ENCODE results near the gene KCNH1. TPM values are rescaled to one million over a fixed set of nuclear protein-coding genes. Genes with fewer than 3 reads are reported as not detected.
"Not testable (repeated sequence)": the region's sequence is repeated elsewhere in the genome, so short reads cannot be mapped to it uniquely, and the experiment has no call there.

KCNH1 gene
- polyA plus RNA-seq, 1 donor: 0.25 TPM

GRCh38 chr1:211013346-211014240 lies 120.4 kb downstream of the KCNH1 start:
- H3K36me3 ChIP-seq (ENCODE audit: control insufficient read depth, insufficient read depth, low read length): no peaks in the 10 kb centered on the region
- H3K27me3 ChIP-seq (ENCODE audit: control insufficient read depth, insufficient read depth, low read length): no peaks in the 10 kb centered on the region
- DNase-seq: no peak
- H3K27ac ChIP-seq (ENCODE audit: low read length): no peak overlapping the region
- no peaks in the 10 kb centered on the region for H3K4me1 ChIP-seq (ENCODE audit: control insufficient read depth, insufficient read depth, low read length)
- WGBS (ENCODE audit: insufficient coverage, low lambda C conversion rate): 80% methylated on average over 1 of the region's 7 CpGs
- no peak overlapping the region for H3K4me3 ChIP-seq (ENCODE audit: low read length)
- H3K9me3 ChIP-seq (ENCODE audit: control insufficient read depth, low read depth, low read length): no peaks in the 10 kb centered on the region

GRCh38 chr1:211011128-211011527 lies 122.8 kb downstream of the KCNH1 start:
- H3K36me3 ChIP-seq (ENCODE audit: control insufficient read depth, insufficient read depth, low read length); H3K9me3 ChIP-seq (ENCODE audit: control insufficient read depth, low read depth, low read length); DNase-seq; H3K27me3 ChIP-seq (ENCODE audit: control insufficient read depth, insufficient read depth, low read length); H3K4me1 ChIP-seq (ENCODE audit: control insufficient read depth, insufficient read depth, low read length); H3K27ac ChIP-seq (ENCODE audit: low read length); H3K4me3 ChIP-seq (ENCODE audit: low read length): not testable (repeated sequence)
- no CpG with 5 or more reads among the region's 1 CpG for WGBS (ENCODE audit: insufficient coverage, low lambda C conversion rate)

- DNase-seq: no peak
- no peaks in the 10 kb centered on the region for H3K4me1 ChIP-seq (ENCODE audit: control insufficient read depth, insufficient read depth, low read length)
- H3K4me3 ChIP-seq (ENCODE audit: low read length): no peak overlapping the region
- no peaks in the 10 kb centered on the region for H3K9me3 ChIP-seq (ENCODE audit: control insufficient read depth, low read depth, low read length)
- H3K27ac ChIP-seq (ENCODE audit: low read length): no peak overlapping the region
- no CpG with 5 or more reads among the region's 5 CpGs for WGBS (ENCODE audit: insufficient coverage, low lambda C conversion rate)
- no peaks in the 10 kb centered on the region for H3K36me3 ChIP-seq (ENCODE audit: control insufficient read depth, insufficient read depth, low read length)
- H3K27me3 ChIP-seq (ENCODE audit: control insufficient read depth, insufficient read depth, low read length): no peaks in the 10 kb centered on the region
These were observed 124.0 kb downstream of the KCNH1 start for GRCh38 chr1:211009944-211010343.

- WGBS (ENCODE audit: insufficient coverage, low lambda C conversion rate): 100% methylated on average over 1 of the region's 1 CpG
- H3K4me3 ChIP-seq (ENCODE audit: low read length): no peak overlapping the region
- no peaks in the 10 kb centered on the region for H3K36me3 ChIP-seq (ENCODE audit: control insufficient read depth, insufficient read depth, low read length)
- no peaks in the 10 kb centered on the region for H3K27me3 ChIP-seq (ENCODE audit: control insufficient read depth, insufficient read depth, low read length)
- DNase-seq: no peak
- no peak overlapping the region for H3K27ac ChIP-seq (ENCODE audit: low read length)
- no peaks in the 10 kb centered on the region for H3K4me1 ChIP-seq (ENCODE audit: control insufficient read depth, insufficient read depth, low read length)
- H3K9me3 ChIP-seq (ENCODE audit: control insufficient read depth, low read depth, low read length): no peaks in the 10 kb centered on the region
These were observed 126.1 kb downstream of the KCNH1 start for GRCh38 chr1:211007830-211008229.

GRCh38 chr1:210995931-210996330 lies 138.0 kb downstream of the KCNH1 start:
- no CpG with 5 or more reads among the region's 13 CpGs for WGBS (ENCODE audit: insufficient coverage, low lambda C conversion rate)
- H3K9me3 ChIP-seq (ENCODE audit: control insufficient read depth, low read depth, low read length); DNase-seq; H3K27ac ChIP-seq (ENCODE audit: low read length); H3K4me1 ChIP-seq (ENCODE audit: control insufficient read depth, insufficient read depth, low read length); H3K27me3 ChIP-seq (ENCODE audit: control insufficient read depth, insufficient read depth, low read length); H3K36me3 ChIP-seq (ENCODE audit: control insufficient read depth, insufficient read depth, low read length); H3K4me3 ChIP-seq (ENCODE audit: low read length): not testable (repeated sequence)

- H3K9me3 ChIP-seq (ENCODE audit: control insufficient read depth, low read depth, low read length): no peaks in the 10 kb centered on the region
- WGBS (ENCODE audit: insufficient coverage, low lambda C conversion rate): 87% methylated on average over 3 of the region's 4 CpGs
- no peaks in the 10 kb centered on the region for H3K36me3 ChIP-seq (ENCODE audit: control insufficient read depth, insufficient read depth, low read length)
- no peak overlapping the region for H3K27ac ChIP-seq (ENCODE audit: low read length)
- no peak for DNase-seq
- H3K4me1 ChIP-seq (ENCODE audit: control insufficient read depth, insufficient read depth, low read length): no peaks in the 10 kb centered on the region
- no peak overlapping the region for H3K4me3 ChIP-seq (ENCODE audit: low read length)
- H3K27me3 ChIP-seq (ENCODE audit: control insufficient read depth, insufficient read depth, low read length): no peaks in the 10 kb centered on the region
These were observed 141.1 kb downstream of the KCNH1 start for GRCh38 chr1:210992837-210993236.

GRCh38 chr1:210989905-210990304 lies 144.0 kb downstream of the KCNH1 start:
- H3K4me3 ChIP-seq (ENCODE audit: low read length): no peak overlapping the region
- DNase-seq: no peak
- H3K27me3 ChIP-seq (ENCODE audit: control insufficient read depth, insufficient read depth, low read length): no peaks in the 10 kb centered on the region
- no peaks in the 10 kb centered on the region for H3K36me3 ChIP-seq (ENCODE audit: control insufficient read depth, insufficient read depth, low read length)
- H3K9me3 ChIP-seq (ENCODE audit: control insufficient read depth, low read depth, low read length): no peaks in the 10 kb centered on the region
- no peak overlapping the region for H3K27ac ChIP-seq (ENCODE audit: low read length)
- H3K4me1 ChIP-seq (ENCODE audit: control insufficient read depth, insufficient read depth, low read length): no peaks in the 10 kb centered on the region

- no peak for DNase-seq
These were observed 152.5 kb downstream of the KCNH1 start for GRCh38 chr1:210981490-210981889.

GRCh38 chr1:210980082-210980481 lies 153.9 kb downstream of the KCNH1 start:
- no peak for DNase-seq

More at GRCh38 chr1:210981490-210981889, 152.5 kb downstream of the KCNH1 start:
- Histone ChIP-seq H3K9me3 (ENCODE audit: control insufficient read depth, low read depth, low read length) (no peaks in the 10 kb centered on the region), H3K4me3 (ENCODE audit: low read length) (no peak overlapping the region), H3K27me3 (ENCODE audit: control insufficient read depth, insufficient read depth, low read length) (no peaks in the 10 kb centered on the region), H3K4me1 (ENCODE audit: control insufficient read depth, insufficient read depth, low read length) (no peaks in the 10 kb centered on the region), H3K27ac (ENCODE audit: low read length) (no peak overlapping the region), H3K36me3 (ENCODE audit: control insufficient read depth, insufficient read depth, low read length) (no peaks in the 10 kb centered on the region)
- 100% methylated on average over 1 of the region's 1 CpG for WGBS (ENCODE audit: insufficient coverage, low lambda C conversion rate)

GRCh38 chr1:210978974-210979354 lies 155.0 kb downstream of the KCNH1 start:
- Histone ChIP-seq H3K36me3 (ENCODE audit: control insufficient read depth, insufficient read depth, low read length) (no peaks in the 10 kb centered on the region), H3K9me3 (ENCODE audit: control insufficient read depth, low read depth, low read length) (no peaks in the 10 kb centered on the region), H3K4me1 (ENCODE audit: control insufficient read depth, insufficient read depth, low read length) (no peaks in the 10 kb centered on the region), H3K4me3 (ENCODE audit: low read length) (no peak overlapping the region), H3K27ac (ENCODE audit: low read length) (no peak overlapping the region), H3K27me3 (ENCODE audit: control insufficient read depth, insufficient read depth, low read length) (no peaks in the 10 kb centered on the region)
- DNase-seq: no peak
- no CpG with 5 or more reads among the region's 3 CpGs for WGBS (ENCODE audit: insufficient coverage, low lambda C conversion rate)

More at GRCh38 chr1:210980082-210980481, 153.9 kb downstream of the KCNH1 start:
- Histone ChIP-seq H3K4me1 (ENCODE audit: control insufficient read depth, insufficient read depth, low read length) (no peaks in the 10 kb centered on the region), H3K27ac (ENCODE audit: low read length) (no peak overlapping the region), H3K27me3 (ENCODE audit: control insufficient read depth, insufficient read depth, low read length) (no peaks in the 10 kb centered on the region), H3K4me3 (ENCODE audit: low read length) (no peak overlapping the region), H3K9me3 (ENCODE audit: control insufficient read depth, low read depth, low read length) (no peaks in the 10 kb centered on the region), H3K36me3 (ENCODE audit: control insufficient read depth, insufficient read depth, low read length) (no peaks in the 10 kb centered on the region)

Data from large intestine (tissue), 3 donors.